HUDEP-2 (cell line): Measurements from ENCODE around the gene STK24.

Source experiments
- DNase-seq, 76 experiments: peaks; one replicate each; lab custom pipeline; 2025; ENCODE audit not compliant: unreplicated experiment in 76 of 76; lab: John Stamatoyannopoulos, UW

STK24 gene

DNA sequence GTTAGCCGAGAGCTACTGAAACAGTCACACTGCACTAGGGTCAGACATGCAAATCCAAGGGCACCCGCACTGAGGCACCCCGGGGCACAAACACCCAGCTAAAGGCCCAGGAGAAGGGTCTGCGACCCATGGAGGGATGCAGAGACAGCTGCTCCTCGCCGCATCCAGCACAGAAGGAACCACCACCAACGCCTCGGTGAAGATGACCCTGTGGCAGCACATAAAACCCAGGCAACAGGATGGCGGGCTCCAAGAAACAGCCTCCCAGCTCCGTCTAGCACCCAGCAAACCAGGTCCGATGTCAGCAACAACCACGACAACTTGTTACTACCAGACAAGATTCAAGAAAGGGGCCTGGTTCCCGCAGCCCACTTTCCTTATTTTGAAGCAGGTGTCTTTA is 82.1 kb downstream of the STK24 start:
- DNase-seq, result no peak

- DNase-seq, result no peak
Measured at GRCh38 chr13:98493042-98493712, 83.7 kb downstream of the STK24 start.

- DNase-seq, result no peak
Measured at GRCh38 chr13:98492335-98493041, 84.4 kb downstream of the STK24 start.

DNA sequence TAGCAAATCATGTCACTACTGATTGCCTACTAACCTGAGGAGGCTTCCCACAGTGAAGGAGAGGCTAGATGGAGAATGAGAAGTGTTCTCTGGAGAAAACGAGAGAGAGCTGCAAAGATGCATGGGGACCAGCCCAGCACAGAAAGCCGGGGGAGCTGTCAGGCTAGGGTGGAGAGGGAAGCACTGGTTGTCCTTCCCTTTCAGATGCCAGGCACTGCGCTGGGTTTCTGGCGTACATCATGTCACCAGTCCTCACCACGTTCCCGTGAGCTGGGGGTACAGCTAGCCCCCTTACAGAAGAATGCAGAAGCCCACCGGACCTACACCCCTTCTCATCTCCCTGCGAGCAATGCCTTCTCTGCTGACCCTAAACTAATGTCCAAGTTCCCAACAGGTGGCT is 86.0 kb downstream of the STK24 start:
- DNase-seq, result no peak

DNA sequence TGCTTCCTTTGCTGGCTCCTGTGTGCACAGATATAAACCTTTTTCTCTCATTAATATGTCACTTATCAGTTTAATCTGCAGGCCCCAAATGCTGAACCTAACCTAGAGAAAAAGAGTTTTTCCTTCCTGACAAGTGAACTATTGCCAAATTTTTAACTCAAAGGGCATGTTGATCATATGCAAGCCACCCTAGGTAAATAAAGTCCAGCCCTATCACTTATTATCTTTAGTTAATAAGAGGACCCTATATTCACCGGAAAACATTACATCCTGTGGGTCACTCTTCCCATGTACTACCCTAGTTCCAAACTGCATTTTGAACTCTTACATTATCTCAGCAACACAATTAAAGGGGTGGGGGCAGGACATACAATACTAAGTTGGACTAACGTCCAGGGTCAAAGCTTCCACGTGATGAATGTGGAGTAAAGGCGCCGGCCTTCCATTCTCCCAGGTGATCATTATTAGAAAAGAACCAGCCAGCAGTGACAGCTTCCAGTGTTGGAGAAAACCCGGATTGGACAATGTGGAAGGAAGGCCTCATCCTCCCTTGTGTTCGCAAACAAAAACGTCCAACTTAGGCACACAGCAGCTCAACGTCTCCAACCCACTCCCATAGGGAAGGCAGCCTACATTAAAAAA is 86.6 kb downstream of the STK24 start:
- no peak for DNase-seq

- no peak for DNase-seq
Measured at GRCh38 chr13:98489446-98490194, 87.3 kb downstream of the STK24 start.

- no peak for DNase-seq
Measured at GRCh38 chr13:98488736-98489135, 88.2 kb downstream of the STK24 start.

DNA sequence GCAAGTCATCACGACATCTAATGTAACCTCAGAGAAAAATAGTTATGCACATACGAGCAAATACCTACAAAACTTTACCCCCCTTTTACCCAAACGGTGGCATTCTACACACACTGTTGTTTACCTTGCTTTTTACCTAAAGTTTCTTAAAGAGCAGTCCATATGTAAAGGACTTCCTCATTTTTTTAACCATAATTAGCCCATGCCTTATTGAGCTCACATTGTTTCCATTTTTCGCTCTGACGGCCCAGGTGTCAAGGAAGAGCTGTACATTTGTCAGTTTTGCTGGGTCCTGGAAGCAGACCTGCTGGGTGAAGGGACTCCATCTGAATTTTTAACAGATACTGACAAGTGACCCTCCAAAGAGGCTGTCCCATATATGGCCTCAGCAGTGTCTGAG is 89.4 kb downstream of the STK24 start:
- no peak for DNase-seq

- no peak for DNase-seq
Measured at GRCh38 chr13:98487016-98487415, 89.9 kb downstream of the STK24 start.

GRCh38 chr13:98486412-98486811 is 90.5 kb downstream of the STK24 start:
- DNase-seq, result peak in 1 of 76 experiments; percentile 18

- no peak for DNase-seq
Measured at GRCh38 chr13:98485561-98485960, 91.3 kb downstream of the STK24 start.

GRCh38 chr13:98484289-98485219 is 92.4 kb downstream of the STK24 start:
- DNase-seq, result peak in 24 of 76 experiments; percentile 2 to 45 (median 18)

DNA sequence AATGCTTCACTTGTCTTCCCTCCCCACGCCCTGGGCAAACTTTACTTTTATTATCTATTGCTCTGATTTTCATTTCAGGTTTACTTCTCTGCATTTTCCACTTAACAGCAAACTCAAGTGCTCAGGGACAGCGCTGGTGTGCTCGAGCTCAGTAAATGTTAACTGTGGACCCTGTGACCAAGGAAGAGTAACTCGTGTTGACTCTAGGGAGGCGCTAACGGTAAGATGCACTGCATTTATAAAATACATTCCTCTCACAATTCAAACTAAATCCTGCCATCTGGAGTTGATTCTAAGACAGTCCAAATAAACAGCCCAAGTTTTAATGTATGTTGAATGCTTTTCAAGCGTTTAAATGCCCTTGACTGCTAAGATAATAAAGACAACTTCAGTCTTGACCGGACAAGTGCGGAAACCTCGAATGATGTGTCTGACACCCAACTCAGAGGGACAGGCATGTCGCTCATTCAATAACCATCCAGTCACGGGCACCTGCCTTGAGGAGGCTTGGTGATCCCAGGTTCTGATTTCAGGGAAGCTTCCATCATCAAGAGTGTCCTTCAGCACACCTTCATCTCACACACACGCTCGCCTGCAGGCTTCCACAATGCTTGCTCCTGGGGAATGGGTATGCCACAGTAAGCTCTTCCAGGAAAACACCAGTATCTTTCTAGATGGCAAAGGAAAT is 93.2 kb downstream of the STK24 start:
- DNase-seq, result no peak

DNA sequence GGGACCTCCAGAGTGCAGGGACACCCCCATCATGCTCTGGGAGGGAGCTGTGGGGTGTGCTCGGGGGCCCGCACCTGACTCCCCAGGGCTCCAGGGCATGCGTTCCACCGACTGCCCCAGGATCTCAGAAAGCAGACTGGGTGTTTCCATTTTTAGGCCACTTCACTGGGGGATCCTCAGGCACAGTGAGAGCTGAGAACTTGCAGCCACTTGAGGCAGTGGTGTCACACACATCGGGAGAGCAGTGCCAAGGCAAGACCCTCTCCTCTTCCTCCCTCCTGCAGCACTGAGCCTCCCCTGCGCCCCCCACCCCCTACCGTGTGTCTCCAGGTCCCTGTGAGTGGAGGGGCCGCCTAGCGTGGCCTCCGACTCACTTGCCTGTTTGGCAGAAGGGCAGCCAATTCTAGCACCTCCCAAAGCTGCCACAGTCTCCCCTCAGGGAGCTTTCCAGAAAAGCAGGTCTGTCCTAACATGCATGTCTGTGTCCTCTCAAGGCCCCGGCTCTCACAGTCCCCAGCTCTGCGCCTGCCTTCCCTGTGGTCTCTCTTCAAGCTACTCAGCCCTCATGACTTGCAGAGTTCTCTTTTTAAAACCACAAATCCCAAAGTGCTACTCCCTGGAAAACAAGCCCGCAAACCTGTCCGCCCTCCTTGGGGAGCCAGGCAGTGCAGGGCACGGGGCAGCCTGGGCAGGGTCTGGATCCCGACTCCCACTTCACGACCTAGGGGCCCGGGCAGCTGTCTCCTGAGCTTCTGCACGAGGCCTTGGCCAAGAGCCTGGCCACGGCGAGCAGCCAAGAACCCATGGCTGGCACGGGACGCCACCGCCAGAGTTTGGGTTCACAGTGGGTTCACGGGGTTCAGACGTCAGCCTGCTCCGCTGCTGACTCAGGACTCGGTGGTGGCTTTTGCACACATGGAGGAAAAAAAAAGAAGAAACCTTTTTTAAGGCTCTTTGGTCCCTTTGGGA is 94.1 kb downstream of the STK24 start:
- DNase-seq, result peak in 6 of 76 experiments; percentile 4 to 39 (median 18)

GRCh38 chr13:98480915-98481877 is 95.7 kb downstream of the STK24 start:
- no peak for DNase-seq

DNA sequence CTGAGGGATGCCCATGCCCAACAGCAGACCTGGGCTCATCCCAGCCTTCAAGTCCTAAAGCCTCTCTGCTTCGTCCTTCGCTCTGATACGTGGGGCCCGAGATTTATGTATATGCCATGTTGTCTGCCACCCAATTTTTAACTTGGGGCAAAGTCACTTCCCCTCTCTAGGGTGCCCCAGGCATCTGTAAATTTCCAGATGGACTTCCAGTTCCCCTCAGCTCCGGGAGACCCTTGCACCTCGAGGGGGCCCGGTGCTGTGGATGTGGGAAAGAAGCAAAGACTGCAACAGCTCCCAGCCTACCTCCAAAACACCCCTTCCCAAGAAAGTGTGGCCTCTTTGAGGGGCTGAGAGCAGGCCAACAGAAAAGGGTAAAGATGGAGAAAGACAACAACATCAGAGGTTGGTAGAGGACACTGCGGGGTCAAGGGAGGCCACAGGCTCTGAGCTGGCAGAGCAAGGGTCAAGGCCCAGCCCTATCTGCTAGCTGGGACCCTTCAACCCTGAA is 97.4 kb downstream of the STK24 start:
- DNase-seq, result no peak
